Measurements from ENCODE around the gene STX11. TPM values are rescaled to one million over a fixed set of nuclear protein-coding genes. Genes with fewer than 3 reads are reported as not detected.

STX11 gene
- total RNA-seq, 1 experiment from 2014 or later, result 3.2 TPM

GRCh38 chr6:144140867-144141266 lies 9.4 kb upstream of the STX11 start:
- no peak overlapping the region for H3K4me3 ChIP-seq (ENCODE audit: low read depth in 2 of 2, low read length in 2 of 2)
- no peak for ATAC-seq
- TF ChIP-seq, protein P1, sequence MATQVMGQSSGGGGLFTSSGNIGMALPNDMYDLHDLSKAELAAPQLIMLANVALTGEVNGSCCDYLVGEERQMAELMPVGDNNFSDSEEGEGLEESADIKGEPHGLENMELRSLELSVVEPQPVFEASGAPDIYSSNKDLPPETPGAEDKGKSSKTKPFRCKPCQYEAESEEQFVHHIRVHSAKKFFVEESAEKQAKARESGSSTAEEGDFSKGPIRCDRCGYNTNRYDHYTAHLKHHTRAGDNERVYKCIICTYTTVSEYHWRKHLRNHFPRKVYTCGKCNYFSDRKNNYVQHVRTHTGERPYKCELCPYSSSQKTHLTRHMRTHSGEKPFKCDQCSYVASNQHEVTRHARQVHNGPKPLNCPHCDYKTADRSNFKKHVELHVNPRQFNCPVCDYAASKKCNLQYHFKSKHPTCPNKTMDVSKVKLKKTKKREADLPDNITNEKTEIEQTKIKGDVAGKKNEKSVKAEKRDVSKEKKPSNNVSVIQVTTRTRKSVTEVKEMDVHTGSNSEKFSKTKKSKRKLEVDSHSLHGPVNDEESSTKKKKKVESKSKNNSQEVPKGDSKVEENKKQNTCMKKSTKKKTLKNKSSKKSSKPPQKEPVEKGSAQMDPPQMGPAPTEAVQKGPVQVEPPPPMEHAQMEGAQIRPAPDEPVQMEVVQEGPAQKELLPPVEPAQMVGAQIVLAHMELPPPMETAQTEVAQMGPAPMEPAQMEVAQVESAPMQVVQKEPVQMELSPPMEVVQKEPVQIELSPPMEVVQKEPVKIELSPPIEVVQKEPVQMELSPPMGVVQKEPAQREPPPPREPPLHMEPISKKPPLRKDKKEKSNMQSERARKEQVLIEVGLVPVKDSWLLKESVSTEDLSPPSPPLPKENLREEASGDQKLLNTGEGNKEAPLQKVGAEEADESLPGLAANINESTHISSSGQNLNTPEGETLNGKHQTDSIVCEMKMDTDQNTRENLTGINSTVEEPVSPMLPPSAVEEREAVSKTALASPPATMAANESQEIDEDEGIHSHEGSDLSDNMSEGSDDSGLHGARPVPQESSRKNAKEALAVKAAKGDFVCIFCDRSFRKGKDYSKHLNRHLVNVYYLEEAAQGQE (IDR thresholded peaks at IDR 0.05; ENCODE audit: insufficient read depth in 1 of 2, low read depth in 2 of 2, low read length in 1 of 2), result no peak
- TF ChIP-seq, protein P2, sequence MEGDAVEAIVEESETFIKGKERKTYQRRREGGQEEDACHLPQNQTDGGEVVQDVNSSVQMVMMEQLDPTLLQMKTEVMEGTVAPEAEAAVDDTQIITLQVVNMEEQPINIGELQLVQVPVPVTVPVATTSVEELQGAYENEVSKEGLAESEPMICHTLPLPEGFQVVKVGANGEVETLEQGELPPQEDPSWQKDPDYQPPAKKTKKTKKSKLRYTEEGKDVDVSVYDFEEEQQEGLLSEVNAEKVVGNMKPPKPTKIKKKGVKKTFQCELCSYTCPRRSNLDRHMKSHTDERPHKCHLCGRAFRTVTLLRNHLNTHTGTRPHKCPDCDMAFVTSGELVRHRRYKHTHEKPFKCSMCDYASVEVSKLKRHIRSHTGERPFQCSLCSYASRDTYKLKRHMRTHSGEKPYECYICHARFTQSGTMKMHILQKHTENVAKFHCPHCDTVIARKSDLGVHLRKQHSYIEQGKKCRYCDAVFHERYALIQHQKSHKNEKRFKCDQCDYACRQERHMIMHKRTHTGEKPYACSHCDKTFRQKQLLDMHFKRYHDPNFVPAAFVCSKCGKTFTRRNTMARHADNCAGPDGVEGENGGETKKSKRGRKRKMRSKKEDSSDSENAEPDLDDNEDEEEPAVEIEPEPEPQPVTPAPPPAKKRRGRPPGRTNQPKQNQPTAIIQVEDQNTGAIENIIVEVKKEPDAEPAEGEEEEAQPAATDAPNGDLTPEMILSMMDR (IDR thresholded peaks at IDR 0.05), result no peak
- TF ChIP-seq TCF7L2 (IDR thresholded peaks at IDR 0.05; ENCODE audit: low read depth, low read length) (no peak), SIN3A (IDR thresholded peaks at IDR 0.05; ENCODE audit: borderline replicate concordance, insufficient read depth, low read depth, low read length) (no peak), POLR2AphosphoS5 (IDR thresholded peaks at IDR 0.05; ENCODE audit: low read depth, low read length) (no peak)
- H3K27ac ChIP-seq (ENCODE audit: low read length), result no peak overlapping the region
- intact Hi-C loops (cut with micrococcal nuclease; ENCODE audit: unreplicated experiment) (no loop called here), in situ Hi-C loops (cut with HindIII; ENCODE audit: low pct_unique_long_range_greater_than_20kb, low sequenced_read_pairs) (no loop called here)
- H3K4me1 ChIP-seq (ENCODE audit: control insufficient read depth, insufficient read depth, low read length), result no peaks in the 10 kb centered on the region
- no peak for DNase-seq (ENCODE audit: low read depth, low spot score)
- H3K27me3 ChIP-seq (ENCODE audit: control insufficient read depth, insufficient read depth, low read length), result no peaks in the 10 kb centered on the region
- H3K9me3 ChIP-seq (ENCODE audit: control insufficient read depth, insufficient read depth, low read depth, low read length), result no peaks in the 10 kb centered on the region
- BruUV-seq (replicated peaks), result no TSS peak
- no peaks in the 10 kb centered on the region for H3K36me3 ChIP-seq (ENCODE audit: control insufficient read depth, insufficient read depth, low read length)
- ChIA-PET CTCF (no interaction called here), POLR2A (no interaction called here)

DNA sequence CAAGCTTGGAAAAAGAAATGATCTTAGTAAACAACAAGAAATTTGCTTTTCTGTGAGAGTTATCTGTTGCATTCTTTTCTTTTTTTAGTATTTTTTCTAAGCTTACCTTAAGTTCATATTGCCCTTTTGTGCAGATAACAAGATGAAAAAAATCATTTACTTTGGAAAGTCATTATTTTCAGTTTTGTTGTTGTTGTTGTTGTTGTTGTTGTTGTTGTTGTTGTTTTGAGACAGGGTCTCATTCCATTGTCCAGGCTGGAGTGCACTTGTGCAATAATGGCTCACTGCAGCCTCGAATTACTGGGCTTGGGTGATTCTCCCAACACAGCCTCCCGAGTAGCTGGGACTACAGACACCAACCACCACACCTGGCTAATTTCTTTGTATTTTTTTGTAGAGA lies 8.8 kb upstream of the STX11 start:
- Histone ChIP-seq H3K4me3 (ENCODE audit: low read depth in 2 of 2, low read length in 2 of 2) (no peak overlapping the region), H3K4me1 (ENCODE audit: control insufficient read depth, insufficient read depth, low read length) (no peaks in the 10 kb centered on the region), H3K27ac (ENCODE audit: low read length) (no peak overlapping the region), H3K36me3 (ENCODE audit: control insufficient read depth, insufficient read depth, low read length) (no peaks in the 10 kb centered on the region), H3K9me3 (ENCODE audit: control insufficient read depth, insufficient read depth, low read depth, low read length) (no peaks in the 10 kb centered on the region), H3K27me3 (ENCODE audit: control insufficient read depth, insufficient read depth, low read length) (no peaks in the 10 kb centered on the region)
- no peak for TF ChIP-seq TCF7L2 (IDR thresholded peaks at IDR 0.05; ENCODE audit: low read depth, low read length)
- TF ChIP-seq SIN3A (IDR thresholded peaks at IDR 0.05; ENCODE audit: borderline replicate concordance, insufficient read depth, low read depth, low read length), result no peak
- TF ChIP-seq, protein P2 (IDR thresholded peaks at IDR 0.05), result no peak
- TF ChIP-seq POLR2AphosphoS5 (IDR thresholded peaks at IDR 0.05; ENCODE audit: low read depth, low read length), result no peak
- in situ Hi-C loops (cut with HindIII; ENCODE audit: low pct_unique_long_range_greater_than_20kb, low sequenced_read_pairs) (no loop called here), intact Hi-C loops (cut with micrococcal nuclease; ENCODE audit: unreplicated experiment) (no loop called here)
- DNase-seq (ENCODE audit: low read depth, low spot score) (no peak), ATAC-seq (no peak)
- CTCF ChIA-PET, result no interaction called here
- no TSS peak for BruUV-seq (replicated peaks)
- POLR2A ChIA-PET, result no interaction called here

Data from Panc1 (cell line).